ENCODE data around the gene CCDC82.
"Not testable (repeated sequence)": the region's sequence is repeated elsewhere in the genome, so short reads cannot be mapped to it uniquely, and the experiment has no call there.

The CCDC82 gene

DNA sequence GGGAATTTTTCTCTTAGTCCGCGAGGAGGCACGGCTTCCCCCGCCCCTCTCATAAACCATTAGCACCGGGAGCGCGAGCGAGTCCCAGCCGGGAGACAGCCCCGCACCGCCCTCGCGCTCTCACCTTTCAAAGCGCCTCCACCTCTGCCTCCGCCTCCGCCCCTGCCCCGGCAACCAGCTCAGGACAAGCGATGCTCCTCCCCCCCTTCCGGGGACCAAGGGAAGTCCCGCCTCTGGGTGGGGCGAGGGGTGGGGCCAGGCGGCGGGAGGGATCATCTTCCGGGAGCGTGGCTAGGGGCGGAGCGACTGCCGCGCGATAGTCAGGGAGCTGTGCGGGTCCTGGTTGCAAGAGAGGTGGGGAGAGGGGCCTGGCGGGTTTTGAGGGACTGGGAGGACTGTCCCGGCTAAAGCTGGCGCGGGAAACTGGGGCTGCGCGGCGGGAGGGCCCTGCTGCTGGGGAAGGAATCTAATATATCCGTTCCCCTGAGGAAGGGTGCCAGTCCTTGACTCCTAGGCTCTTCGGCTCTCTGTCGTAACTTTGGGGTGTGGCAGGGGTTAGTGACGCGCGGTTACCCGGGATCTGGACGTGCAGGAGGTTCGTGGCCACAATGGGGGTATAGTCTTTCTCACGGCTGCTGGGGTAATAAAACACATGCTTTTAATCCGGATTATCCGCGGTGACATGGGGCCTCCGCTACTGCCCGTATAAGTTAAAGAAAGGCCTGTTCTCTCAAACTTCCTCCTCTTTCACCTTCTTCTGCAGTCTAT lies at the start of gene CCDC82, which contains the start of gene JRKL:
TSS of gene CCDC82 (minus strand) at position 193 of the 768 bp plus-strand sequence. CDS start 5,165 bp downstream, outside the sequence.
TSS of gene JRKL (plus strand) at position 294 of the 768 bp plus-strand sequence. CDS start 637 bp downstream, outside the sequence.
- Histone ChIP-seq H3K4me1 (ENCODE audit: insufficient read depth, low read length) (peaks cover 4% of the 10 kb centered on the region; the same call in 1 of the 2 replicates), H3K9ac (ENCODE audit: low read depth, low read length) (peak within 1 kb of the TSS; percentile 89), H3K9me3 (ENCODE audit: insufficient read depth, low read depth, low read length) (no peaks in the 10 kb centered on the region), H3K27ac (ENCODE audit: low read length) (peak within 1 kb of the TSS; percentile 37), H3K27me3 (ENCODE audit: insufficient read depth, low read length) (no peaks in the 10 kb centered on the region), H3K36me3 (ENCODE audit: insufficient read depth, low read depth, low read length) (no peaks in the 10 kb centered on the region), H3K4me3 (ENCODE audit: low read length) (peak within 1 kb of the TSS; percentile 93)

DNA sequence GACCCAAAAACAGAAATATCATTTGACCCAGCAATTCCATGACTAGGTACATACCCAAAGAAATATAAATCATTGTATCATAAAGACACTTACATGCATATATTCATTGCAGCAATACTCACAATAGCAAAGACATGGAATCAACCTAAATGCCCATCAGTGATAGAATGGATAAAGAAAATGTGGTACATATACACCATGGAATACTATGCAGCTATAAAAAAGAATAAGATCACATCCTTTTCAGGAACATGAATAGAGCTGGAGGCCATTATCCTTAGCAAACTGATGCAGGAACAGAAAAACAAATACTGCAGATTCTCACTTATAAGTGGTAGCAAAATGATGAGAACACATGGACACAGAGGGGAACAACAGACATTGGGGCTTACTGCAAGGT lies 42.9 kb upstream of the CCDC82 start:
- not testable (repeated sequence) for H3K27ac ChIP-seq (ENCODE audit: low read length); H3K36me3 ChIP-seq (ENCODE audit: insufficient read depth, low read depth, low read length); H3K27me3 ChIP-seq (ENCODE audit: insufficient read depth, low read length); H3K4me1 ChIP-seq (ENCODE audit: insufficient read depth, low read length); H3K9me3 ChIP-seq (ENCODE audit: insufficient read depth, low read depth, low read length); H3K9ac ChIP-seq (ENCODE audit: low read depth, low read length); H3K4me3 ChIP-seq (ENCODE audit: low read length)

DNA sequence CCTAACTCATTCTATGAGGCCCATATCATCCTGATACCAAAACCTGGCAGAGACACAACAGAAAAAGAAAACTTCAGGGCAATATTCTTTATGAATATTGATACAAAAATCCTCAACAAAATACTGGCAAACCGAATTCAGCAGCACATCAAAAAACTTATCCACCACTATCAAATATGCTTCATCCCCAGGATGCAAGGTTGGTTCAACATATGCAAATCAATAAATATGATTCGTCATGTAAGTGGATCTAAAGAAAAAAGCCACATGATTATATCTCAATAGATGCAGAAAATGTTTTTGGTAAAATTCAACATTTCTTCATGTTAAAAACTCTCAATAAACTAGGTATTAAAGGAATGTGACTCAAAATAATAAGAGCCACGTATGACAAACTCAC lies 41.0 kb upstream of the CCDC82 start:
- Histone ChIP-seq H3K27me3 (ENCODE audit: insufficient read depth, low read length) (no peaks in the 10 kb centered on the region), H3K9ac (ENCODE audit: low read depth, low read length) (no peak overlapping the region)

DNA sequence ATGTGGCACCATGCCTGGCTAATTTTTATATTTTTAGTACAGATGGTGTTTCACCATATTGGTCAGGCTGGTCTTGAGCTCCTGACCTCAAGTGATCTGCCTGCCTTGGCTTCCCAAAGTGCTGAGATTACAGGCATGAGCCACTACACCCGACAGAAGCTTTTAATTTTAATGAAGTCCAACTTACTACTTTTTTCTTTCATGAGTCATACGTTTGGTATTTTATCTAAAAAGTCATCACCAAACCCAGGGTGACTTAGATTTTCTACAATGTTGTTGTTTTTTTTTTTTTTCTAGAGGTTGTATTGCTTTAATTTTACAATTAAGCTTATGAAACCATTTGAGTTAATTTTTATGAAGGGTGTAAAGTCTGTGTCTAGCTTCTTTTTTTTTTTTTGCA lies 35.0 kb upstream of the CCDC82 start:
- no peaks in the 10 kb centered on the region for H3K9me3 ChIP-seq (ENCODE audit: insufficient read depth, low read depth, low read length)
- no peaks in the 10 kb centered on the region for H3K36me3 ChIP-seq (ENCODE audit: insufficient read depth, low read depth, low read length)
- H3K9ac ChIP-seq (ENCODE audit: low read depth, low read length), result no peak overlapping the region
- 0 out of 2 replicates have a peak, but pooled peaks cover 4% of the 10 kb centered on the region for H3K4me1 ChIP-seq (ENCODE audit: insufficient read depth, low read length)
- no peaks in the 10 kb centered on the region for H3K27me3 ChIP-seq (ENCODE audit: insufficient read depth, low read length)
- no peak overlapping the region for H3K27ac ChIP-seq (ENCODE audit: low read length)
- H3K4me3 ChIP-seq (ENCODE audit: low read length), result no peak overlapping the region

More for the DNA sequence above, 41.0 kb upstream of the CCDC82 start:
- H3K4me3 ChIP-seq (ENCODE audit: low read length), result no peak overlapping the region
- 0 out of 2 replicates have a peak, but pooled peaks cover 4% of the 10 kb centered on the region for H3K4me1 ChIP-seq (ENCODE audit: insufficient read depth, low read length)
- H3K27ac ChIP-seq (ENCODE audit: low read length), result no peak overlapping the region
- H3K36me3 ChIP-seq (ENCODE audit: insufficient read depth, low read depth, low read length), result no peaks in the 10 kb centered on the region
- H3K9me3 ChIP-seq (ENCODE audit: insufficient read depth, low read depth, low read length), result no peaks in the 10 kb centered on the region

DNA sequence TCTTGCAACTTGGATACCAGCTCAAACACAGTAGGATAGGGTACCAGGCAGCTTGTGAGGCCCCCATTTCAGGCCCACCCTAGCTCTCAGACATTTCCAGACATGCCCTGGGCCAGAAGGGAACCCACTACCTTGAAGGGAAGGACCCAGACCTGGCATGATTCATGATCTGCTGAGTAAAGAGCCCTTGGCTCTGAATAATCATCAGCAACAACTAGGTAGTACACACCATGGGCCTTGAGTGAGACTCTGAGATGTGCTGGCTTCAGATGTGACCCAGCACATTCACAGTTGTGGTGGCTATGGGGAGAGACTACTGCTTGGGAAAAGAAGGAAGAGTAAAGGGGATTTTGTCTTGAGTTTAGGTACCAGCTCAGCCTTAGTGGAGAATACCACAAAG lies 23.7 kb upstream of the CCDC82 start:
- H3K36me3 ChIP-seq (ENCODE audit: insufficient read depth, low read depth, low read length), result no peaks in the 10 kb centered on the region
- H3K4me1 ChIP-seq (ENCODE audit: insufficient read depth, low read length), result no peaks in the 10 kb centered on the region
- H3K9me3 ChIP-seq (ENCODE audit: insufficient read depth, low read depth, low read length), result no peaks in the 10 kb centered on the region
- no peak overlapping the region for H3K4me3 ChIP-seq (ENCODE audit: low read length)
- H3K27ac ChIP-seq (ENCODE audit: low read length), result no peak overlapping the region
- H3K9ac ChIP-seq (ENCODE audit: low read depth, low read length), result no peak overlapping the region
- no peaks in the 10 kb centered on the region for H3K27me3 ChIP-seq (ENCODE audit: insufficient read depth, low read length)

DNA sequence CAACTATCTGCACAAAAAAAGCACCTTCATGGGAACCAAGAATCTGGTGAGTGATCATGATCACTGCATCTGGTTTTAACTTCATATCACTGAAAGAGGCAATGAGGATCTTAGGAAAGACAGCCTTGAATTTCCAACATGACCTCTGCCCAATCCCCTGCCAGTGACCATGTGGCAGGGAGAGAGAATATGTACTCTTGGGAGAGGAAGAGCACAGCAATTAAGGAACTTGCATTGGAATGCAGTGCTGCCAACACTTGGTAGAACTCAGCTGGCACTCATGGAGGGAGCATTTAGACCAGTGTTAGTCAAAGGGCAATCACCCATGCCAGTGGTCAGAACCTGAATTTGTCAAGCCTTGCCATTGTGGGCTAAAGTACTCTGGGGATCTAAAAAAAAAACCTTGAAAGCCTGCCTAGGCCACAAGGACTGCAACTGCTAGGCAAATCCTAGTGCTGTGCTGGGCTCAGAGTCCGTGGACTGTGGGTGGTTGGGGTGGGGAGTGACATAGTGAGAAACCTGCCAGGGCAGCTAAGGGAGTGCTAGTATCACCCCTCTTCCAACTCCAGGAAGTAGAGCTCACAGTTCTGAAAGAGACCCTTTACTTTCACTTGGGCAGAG lies 23.2 kb upstream of the CCDC82 start:
- Histone ChIP-seq H3K36me3 (ENCODE audit: insufficient read depth, low read depth, low read length) (no peaks in the 10 kb centered on the region), H3K4me3 (ENCODE audit: low read length) (no peak overlapping the region), H3K4me1 (ENCODE audit: insufficient read depth, low read length) (no peaks in the 10 kb centered on the region), H3K9ac (ENCODE audit: low read depth, low read length) (no peak overlapping the region), H3K9me3 (ENCODE audit: insufficient read depth, low read depth, low read length) (no peaks in the 10 kb centered on the region), H3K27ac (ENCODE audit: low read length) (no peak overlapping the region), H3K27me3 (ENCODE audit: insufficient read depth, low read length) (no peaks in the 10 kb centered on the region)

DNA sequence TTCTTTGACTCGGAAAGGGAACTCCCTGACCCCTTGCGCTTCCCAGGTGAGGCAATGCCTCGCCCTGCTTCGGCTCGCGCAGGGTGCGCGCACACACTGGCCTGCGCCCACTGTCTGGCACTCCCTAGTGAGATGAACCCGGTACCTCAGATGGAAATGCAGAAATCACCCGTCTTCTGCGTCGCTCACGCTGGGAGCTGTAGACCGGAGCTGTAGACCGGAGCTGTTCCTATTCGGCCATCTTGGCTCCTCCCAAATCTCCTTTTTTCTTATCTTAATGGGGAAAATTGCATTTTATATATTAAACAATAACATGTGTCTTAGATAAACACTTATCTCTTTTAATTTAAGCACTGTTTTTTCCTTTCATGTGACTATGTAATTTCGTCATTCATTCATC lies 21.7 kb upstream of the CCDC82 start:
- H3K27me3 ChIP-seq (ENCODE audit: insufficient read depth, low read length); H3K9ac ChIP-seq (ENCODE audit: low read depth, low read length); H3K27ac ChIP-seq (ENCODE audit: low read length); H3K36me3 ChIP-seq (ENCODE audit: insufficient read depth, low read depth, low read length); H3K9me3 ChIP-seq (ENCODE audit: insufficient read depth, low read depth, low read length); H3K4me1 ChIP-seq (ENCODE audit: insufficient read depth, low read length): not testable (repeated sequence)
- peak overlapping the region; percentile 37 for H3K4me3 ChIP-seq (ENCODE audit: low read length)

DNA sequence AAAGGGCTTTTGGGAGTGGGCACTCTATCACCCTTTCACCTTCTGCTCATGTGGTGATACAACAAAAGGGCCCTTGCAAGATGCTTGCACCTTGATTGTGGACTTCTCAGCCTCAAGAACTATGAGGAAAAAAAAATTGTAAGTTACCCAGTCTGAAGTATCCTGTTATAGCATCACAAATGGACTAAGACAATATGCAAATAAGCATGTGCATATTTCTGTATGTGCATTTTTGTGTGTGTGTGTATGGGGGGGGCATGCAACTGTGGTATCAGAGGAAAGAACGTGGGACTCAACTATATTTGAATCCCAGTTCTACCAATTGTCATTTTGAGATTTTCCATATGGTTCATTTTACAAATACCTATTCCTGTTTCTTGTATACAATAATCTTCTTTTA lies 11.0 kb upstream of the CCDC82 start:
- H3K27ac ChIP-seq (ENCODE audit: low read length), result no peak overlapping the region
- H3K9ac ChIP-seq (ENCODE audit: low read depth, low read length), result no peak overlapping the region
- no peak overlapping the region for H3K4me3 ChIP-seq (ENCODE audit: low read length)
- H3K27me3 ChIP-seq (ENCODE audit: insufficient read depth, low read length), result no peaks in the 10 kb centered on the region
- H3K4me1 ChIP-seq (ENCODE audit: insufficient read depth, low read length), result no peaks in the 10 kb centered on the region
- H3K36me3 ChIP-seq (ENCODE audit: insufficient read depth, low read depth, low read length), result no peaks in the 10 kb centered on the region
- no peaks in the 10 kb centered on the region for H3K9me3 ChIP-seq (ENCODE audit: insufficient read depth, low read depth, low read length)

DNA sequence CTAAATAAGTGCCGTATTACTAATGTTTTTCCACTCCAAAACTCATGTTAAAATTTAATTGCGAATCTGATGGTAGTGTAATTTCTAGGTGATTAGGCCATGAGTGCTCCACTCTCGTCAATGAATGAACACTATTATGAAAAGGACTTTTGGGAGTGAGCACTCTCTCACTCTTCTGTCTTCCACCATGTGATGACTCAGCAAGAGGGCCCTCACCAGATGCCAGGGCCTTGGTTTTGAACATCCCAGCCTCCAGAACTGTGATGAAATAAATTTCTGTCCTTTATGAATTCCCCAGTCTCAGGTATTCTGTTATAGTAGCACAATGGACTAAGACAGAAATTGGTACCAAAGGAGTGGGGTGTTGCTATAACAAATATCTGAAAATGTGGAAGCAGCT lies 8.2 kb upstream of the CCDC82 start:
- Histone ChIP-seq H3K4me3 (ENCODE audit: low read length) (no peak overlapping the region), H3K27me3 (ENCODE audit: insufficient read depth, low read length) (no peaks in the 10 kb centered on the region), H3K36me3 (ENCODE audit: insufficient read depth, low read depth, low read length) (no peaks in the 10 kb centered on the region), H3K9ac (ENCODE audit: low read depth, low read length) (no peak overlapping the region), H3K27ac (ENCODE audit: low read length) (no peak overlapping the region), H3K4me1 (ENCODE audit: insufficient read depth, low read length) (no peaks in the 10 kb centered on the region), H3K9me3 (ENCODE audit: insufficient read depth, low read depth, low read length) (no peaks in the 10 kb centered on the region)

DNA sequence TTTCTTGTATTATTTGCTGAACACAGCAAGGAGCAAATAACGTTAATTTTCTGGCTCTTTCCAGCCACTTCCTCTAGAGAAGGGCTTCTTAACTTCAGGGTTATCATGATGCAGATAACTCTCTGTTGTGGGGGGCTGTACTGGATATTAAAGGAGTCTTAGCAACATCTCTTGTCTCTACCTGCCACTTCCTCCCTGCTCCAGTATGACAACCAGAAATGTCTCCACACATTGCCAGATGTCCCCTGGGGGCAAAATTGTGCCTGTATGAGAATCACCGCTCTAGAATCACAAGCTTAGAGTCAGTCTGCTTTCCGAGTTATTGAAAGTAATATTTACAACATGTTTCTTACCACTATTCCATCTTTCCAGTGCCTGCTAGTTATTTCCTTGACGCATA lies 6.9 kb upstream of the CCDC82 start:
- H3K4me3 ChIP-seq (ENCODE audit: low read length), result no peak overlapping the region
- no peaks in the 10 kb centered on the region for H3K36me3 ChIP-seq (ENCODE audit: insufficient read depth, low read depth, low read length)
- no peak overlapping the region for H3K9ac ChIP-seq (ENCODE audit: low read depth, low read length)
- H3K4me1 ChIP-seq (ENCODE audit: insufficient read depth, low read length), result no peaks in the 10 kb centered on the region
- H3K9me3 ChIP-seq (ENCODE audit: insufficient read depth, low read depth, low read length), result no peaks in the 10 kb centered on the region
- H3K27me3 ChIP-seq (ENCODE audit: insufficient read depth, low read length), result no peaks in the 10 kb centered on the region
- H3K27ac ChIP-seq (ENCODE audit: low read length), result no peak overlapping the region

DNA sequence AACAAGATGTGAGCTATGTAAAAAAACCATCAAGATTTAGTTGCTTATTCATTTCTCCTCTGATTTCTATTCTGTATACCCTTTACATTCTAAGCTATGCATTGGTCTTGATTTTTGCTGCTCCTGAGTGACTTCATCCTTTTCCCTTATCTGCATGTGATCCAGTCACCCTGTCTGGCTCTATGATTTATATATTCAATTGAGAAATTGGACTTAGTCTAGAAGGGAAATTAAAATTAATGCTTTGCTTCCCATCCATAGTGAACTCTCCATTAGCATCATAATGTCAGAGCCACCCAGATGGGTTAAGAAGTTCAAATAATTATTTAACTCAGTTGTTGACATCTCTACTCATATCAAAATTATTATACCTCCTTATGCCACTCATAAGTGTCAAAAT lies 5.1 kb upstream of the CCDC82 start:
- H3K4me3 ChIP-seq (ENCODE audit: low read length), result no peak overlapping the region
- no peaks in the 10 kb centered on the region for H3K9me3 ChIP-seq (ENCODE audit: insufficient read depth, low read depth, low read length)
- H3K27ac ChIP-seq (ENCODE audit: low read length), result no peak overlapping the region
- H3K27me3 ChIP-seq (ENCODE audit: insufficient read depth, low read length), result no peaks in the 10 kb centered on the region
- no peak overlapping the region for H3K9ac ChIP-seq (ENCODE audit: low read depth, low read length)
- H3K4me1 ChIP-seq (ENCODE audit: insufficient read depth, low read length), result no peaks in the 10 kb centered on the region
- no peaks in the 10 kb centered on the region for H3K36me3 ChIP-seq (ENCODE audit: insufficient read depth, low read depth, low read length)

DNA sequence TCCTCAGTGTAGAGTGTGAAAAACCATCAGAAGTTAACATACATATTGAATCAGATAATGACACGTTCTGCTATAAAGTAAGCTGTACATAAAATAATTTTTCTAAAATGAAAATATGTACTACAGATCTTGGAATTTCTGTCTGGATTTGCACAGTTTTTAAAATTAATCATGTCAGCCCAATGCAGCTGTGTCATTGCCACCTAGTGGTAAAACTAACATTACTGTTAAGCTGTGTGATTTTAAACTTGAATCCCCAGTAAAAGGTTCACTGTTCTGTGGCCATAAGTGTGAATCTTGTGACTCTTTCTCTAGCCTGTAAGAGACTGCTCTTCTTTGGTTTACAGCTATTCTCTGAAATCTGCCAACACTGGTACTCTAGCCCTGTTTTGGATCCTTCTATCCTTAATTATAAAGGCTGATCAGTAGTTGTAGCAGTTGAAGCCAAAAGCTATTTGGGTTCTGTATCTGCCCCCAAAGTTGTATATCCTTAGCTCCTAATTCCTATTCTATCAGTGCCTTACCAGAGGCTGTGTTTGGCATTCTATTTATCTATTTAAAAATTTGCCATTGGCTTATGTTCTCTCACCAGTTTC lies 4.1 kb upstream of the CCDC82 start:
- H3K9ac ChIP-seq (ENCODE audit: low read depth, low read length), result no peak overlapping the region
- no peak overlapping the region for H3K4me3 ChIP-seq (ENCODE audit: low read length)
- H3K4me1 ChIP-seq (ENCODE audit: insufficient read depth, low read length), result no peaks in the 10 kb centered on the region
- H3K27me3 ChIP-seq (ENCODE audit: insufficient read depth, low read length), result no peaks in the 10 kb centered on the region
- no peaks in the 10 kb centered on the region for H3K36me3 ChIP-seq (ENCODE audit: insufficient read depth, low read depth, low read length)
- H3K27ac ChIP-seq (ENCODE audit: low read length), result no peak overlapping the region
- H3K9me3 ChIP-seq (ENCODE audit: insufficient read depth, low read depth, low read length), result no peaks in the 10 kb centered on the region
